Activated CD4-positive, alpha-beta T cell treated with anti-CD3 and anti-CD28 coated beads, Interleukin-2, amount 50 U/mL, for 24 hours (primary cell): ENCODE data around the gene EFNA1.
"Not testable (repeated sequence)": the region's sequence is repeated elsewhere in the genome, so short reads cannot be mapped to it uniquely, and the experiment has no call there.

ENCODE experiments used
- DNase-seq, 2 donors: peaks; one replicate each; pipeline ENCODE4 v3.0.0-alpha.2; 2020; ENCODE audit warnings: low read depth in 1 of 2, low spot score in 1 of 2

The EFNA1 gene

GRCh38 chr1:155145491-155145890, 17.8 kb downstream of the EFNA1 start:
- DNase-seq, result no peak

GRCh38 chr1:155155996-155156643, 28.4 kb downstream of the EFNA1 start:
- not testable (repeated sequence) for DNase-seq

- DNase-seq, result no peak
Measured at GRCh38 chr1:155158991-155159390, 31.3 kb downstream of the EFNA1 start.

GRCh38 chr1:155160128-155160527, 32.5 kb downstream of the EFNA1 start:
- no peak for DNase-seq

- DNase-seq, result not testable (repeated sequence)
Measured at GRCh38 chr1:155162631-155163030, 35.0 kb downstream of the EFNA1 start.

GRCh38 chr1:155163785-155164184, 36.1 kb downstream of the EFNA1 start:
- not testable (repeated sequence) for DNase-seq

- not testable (repeated sequence) for DNase-seq
Measured at GRCh38 chr1:155164625-155165024, 36.9 kb downstream of the EFNA1 start.

- DNase-seq, result no peak
Measured at GRCh38 chr1:155166051-155166470, 38.4 kb downstream of the EFNA1 start.

- no peak for DNase-seq
Measured at GRCh38 chr1:155166471-155167165, 38.9 kb downstream of the EFNA1 start.

- DNase-seq, result peak; percentile 78 to 84
Measured at GRCh38 chr1:155167166-155168104, 39.8 kb downstream of the EFNA1 start.

GRCh38 chr1:155168105-155168445, 40.4 kb downstream of the EFNA1 start:
- DNase-seq, result not testable (repeated sequence)

GRCh38 chr1:155168456-155169210, 41.0 kb downstream of the EFNA1 start:
- no peak for DNase-seq

GRCh38 chr1:155169541-155169940, 41.9 kb downstream of the EFNA1 start:
- DNase-seq, result no peak

GRCh38 chr1:155170101-155170785, 42.6 kb downstream of the EFNA1 start:
- no peak for DNase-seq

- no peak for DNase-seq
Measured at GRCh38 chr1:155170806-155171205, 43.1 kb downstream of the EFNA1 start.

- DNase-seq, result no peak
Measured at GRCh38 chr1:155171836-155172731, 44.4 kb downstream of the EFNA1 start.

- peak; percentile 86 to 93 for DNase-seq
Measured at GRCh38 chr1:155172732-155173477, 45.2 kb downstream of the EFNA1 start, which contains the start of gene KRTCAP2. Gene KRTCAP2, minus strand, starts transcription at chr1:155173304. Its CDS starts 80 bp downstream, at chr1:155173224.

GRCh38 chr1:155173478-155174323, 46.0 kb downstream of the EFNA1 start, which contains the start of gene TRIM46:
Gene TRIM46, plus strand, starts transcription at chr1:155173849. Its CDS starts 118 bp downstream, at chr1:155173967.
- peak; percentile 44 to 69 for DNase-seq
